Measurements from ENCODE around the gene USF2. TPM values are rescaled to one million over a fixed set of nuclear protein-coding genes. Genes with fewer than 3 reads are reported as not detected.

The USF2 gene
- total RNA-seq, 1 experiment from 2014 or later = 123 TPM

GRCh38 chr19:35226748-35227147 lies 42.0 kb upstream of the USF2 start:
- TF ChIP-seq CTCF (conservative IDR thresholded peaks at IDR 0.05) = no peak
- no peak overlapping the region for H2BK12ac ChIP-seq (ENCODE audit: insufficient read length, low read depth, low read length)

More at GRCh38 chr19:35226748-35227147, 42.0 kb upstream of the USF2 start:
- H3K23ac ChIP-seq (ENCODE audit: insufficient read length, low read depth, low read length) = no peak overlapping the region
- no peak overlapping the region for H2BK20ac ChIP-seq (ENCODE audit: low read depth, low read length, poor library complexity, severe bottlenecking)
- no peak overlapping the region for H2AK5ac ChIP-seq (ENCODE audit: insufficient read length, low read length)
- H3K4me1 ChIP-seq (ENCODE audit: insufficient read depth, low read length) = no peaks in the 10 kb centered on the region; the same call in 1 of the 2 replicates
- no peak overlapping the region for H3K14ac ChIP-seq (ENCODE audit: insufficient read depth, low read length)
- no peaks in the 10 kb centered on the region for H4K20me1 ChIP-seq (ENCODE audit: control insufficient read depth, insufficient read depth, insufficient read length)
- no peak overlapping the region for H4K91ac ChIP-seq (ENCODE audit: insufficient read length, low read depth, low read length)
- no peak for DNase-seq
- Mint-ChIP-seq H3K27me3 (ENCODE audit: low read depth) (peaks cover 2% of the 10 kb centered on the region; the same call in 1 of the 2 replicates), H3K4me3 (no peak overlapping the region), H3K27ac (no peak overlapping the region; a peak in 1 of 7 replicates), H3K36me3 (ENCODE audit: insufficient read depth in 1 of 3, low read depth in 3 of 3) (no peaks in the 10 kb centered on the region; a peak in 2 of 7 replicates), H3K4me1 (peaks cover 3 to 18% of the 10 kb centered on the region in 2 experiments), H3K9me3 (no peaks in the 10 kb centered on the region)
- no peak overlapping the region for H2AFZ ChIP-seq (ENCODE audit: low read length)
- H3K79me2 ChIP-seq (ENCODE audit: insufficient read depth, low read length) = no peaks in the 10 kb centered on the region
- H3T11ph ChIP-seq (ENCODE audit: low read length) = no peak overlapping the region
- no peak overlapping the region for H2BK5ac ChIP-seq (ENCODE audit: insufficient read length, low read length)
- H3K4ac ChIP-seq (ENCODE audit: low read depth, low read length) = no peak overlapping the region
- H3K4me2 ChIP-seq (ENCODE audit: insufficient read depth, insufficient read length, low read length) = no peak overlapping the region
- no peaks in the 10 kb centered on the region for H3K23me2 ChIP-seq (ENCODE audit: insufficient read length, low read depth, low read length, poor library complexity, severe bottlenecking)
- no peak overlapping the region for H4K5ac ChIP-seq (ENCODE audit: insufficient read length, low read depth, low read length)
- H3K9ac ChIP-seq (ENCODE audit: extremely low read depth, insufficient read length, low read length) = no peak overlapping the region
- H3K56ac ChIP-seq (ENCODE audit: insufficient read length, low read depth, low read length) = no peak overlapping the region
- no peaks in the 10 kb centered on the region for H3K9me3 ChIP-seq (ENCODE audit: control insufficient read depth, low read depth, low read length)
- no peak overlapping the region for H2BK15ac ChIP-seq (ENCODE audit: low read depth, low read length)
- H2BK120ac ChIP-seq (ENCODE audit: low read depth, low read length, poor library complexity, severe bottlenecking) = no peak overlapping the region
- H3K79me1 ChIP-seq (ENCODE audit: insufficient read depth, low read depth, low read length, poor library complexity, severe bottlenecking) = no peaks in the 10 kb centered on the region
- no CpG with 5 or more reads among the region's 5 CpGs for WGBS (ENCODE audit: extremely low coverage, insufficient read length, low lambda C conversion rate)
- H3K18ac ChIP-seq (ENCODE audit: insufficient read length, low read depth, low read length) = no peak overlapping the region
- no peak overlapping the region for H3K27ac ChIP-seq (ENCODE audit: insufficient read length, low read depth, low read length)
- no peaks in the 10 kb centered on the region for H3K27me3 ChIP-seq (ENCODE audit: insufficient read depth, low read length)
- H4K8ac ChIP-seq (replicated peaks; ENCODE audit: insufficient read length, low read depth, low read length) = no peak overlapping the region
